SK-N-SH treated with all-trans-retinoic acid at 6 μM for 48 hours (cell line): Measurements from ENCODE around the gene KRTAP20-3.

Source experiments
- ATAC-seq: fragments of 200-7000 bp; cut with Tn5 transposase; 3 replicates; pipeline ENCODE4 v1.9.1; 2020; ENCODE audit warnings: mild to moderate bottlenecking, moderate library complexity
- BACH2 ChIP-seq: fragments of 250-450 bp; sonication (Bioruptor Pico); IDR thresholded peaks from 2 replicates; pipeline ENCODE4 v1.9.0; 2021; ENCODE audit warnings: mild to moderate bottlenecking, borderline replicate concordance
- CREB5 ChIP-seq: fragments of 250-450 bp; sonication (Bioruptor Pico); IDR thresholded peaks from 2 replicates; pipeline ENCODE4 v1.5.1; 2020; ENCODE audit warnings: low read depth, mild to moderate bottlenecking, moderate library complexity
- CSDC2 ChIP-seq: fragments of 250-450 bp; sonication (Bioruptor Pico); IDR thresholded peaks from 2 replicates; pipeline ENCODE4 v1.5.0; 2020; ENCODE audit warnings: mild to moderate bottlenecking, moderate library complexity
- CSRNP3 ChIP-seq: fragments of 250-450 bp; sonication (Bioruptor Pico); IDR thresholded peaks from 2 replicates; pipeline ENCODE4 v1.5.1; 2021; ENCODE audit warnings: mild to moderate bottlenecking, moderate library complexity
- ESRRG ChIP-seq: fragments of 250-450 bp; sonication (Bioruptor Pico); IDR thresholded peaks from 2 replicates; pipeline ENCODE4 v1.6.1; 2021; ENCODE audit warnings: mild to moderate bottlenecking
- GLIS3 ChIP-seq: fragments of 250-450 bp; sonication (Bioruptor Pico); IDR thresholded peaks from 2 replicates; pipeline ENCODE4 v1.5.0; 2020; ENCODE audit warnings: mild to moderate bottlenecking, moderate library complexity
- ISL1 ChIP-seq: fragments of 250-450 bp; sonication (Bioruptor Pico); IDR thresholded peaks from 2 replicates; pipeline ENCODE4 v2.1.2; 2022; ENCODE audit warnings: mild to moderate bottlenecking, moderate library complexity
- OSR1 ChIP-seq: fragments of 250-450 bp; sonication (Bioruptor Pico); IDR thresholded peaks from 2 replicates; pipeline ENCODE4 v1.8.0; 2022; ENCODE audit warnings: moderate library complexity, mild to moderate bottlenecking, inconsistent platforms
- PATZ1 ChIP-seq: fragments of 250-450 bp; sonication (Bioruptor Pico); IDR thresholded peaks from 2 replicates; pipeline ENCODE4 v1.8.0; 2020; ENCODE audit warnings: mild to moderate bottlenecking, moderate library complexity, borderline replicate concordance
- POU6F1 ChIP-seq: fragments of 250-450 bp; sonication (Bioruptor Pico); IDR thresholded peaks from 2 replicates; pipeline ENCODE4 v1.8.0; 2021; ENCODE audit warnings: low read depth, mild to moderate bottlenecking, moderate library complexity, borderline replicate concordance
- PPARA ChIP-seq: fragments of 250-450 bp; sonication (Bioruptor Pico); IDR thresholded peaks from 2 replicates; pipeline ENCODE4 v1.5.0; 2020; ENCODE audit warnings: mild to moderate bottlenecking, borderline replicate concordance
- RARB ChIP-seq: fragments of 250-450 bp; sonication (Bioruptor Pico); IDR thresholded peaks from 2 replicates; pipeline ENCODE4 v1.8.0; 2021; ENCODE audit warnings: mild to moderate bottlenecking, moderate library complexity
- SNAI2 ChIP-seq: fragments of 250-450 bp; sonication (Bioruptor Pico); IDR thresholded peaks from 2 replicates; pipeline ENCODE4 v1.5.0; 2020; ENCODE audit warnings: mild to moderate bottlenecking, moderate library complexity
- TCF4 ChIP-seq: fragments of 250-450 bp; sonication (Bioruptor Pico); IDR thresholded peaks from 2 replicates; pipeline ENCODE4 v1.8.0; 2021; ENCODE audit warnings: mild to moderate bottlenecking, moderate library complexity, borderline replicate concordance
- TOX ChIP-seq: fragments of 250-450 bp; sonication (Bioruptor Pico); IDR thresholded peaks from 2 replicates; pipeline ENCODE4 v1.8.0; 2021; ENCODE audit warnings: mild to moderate bottlenecking, moderate library complexity, borderline replicate concordance
- TSHZ2 ChIP-seq: fragments of 250-450 bp; sonication (Bioruptor Pico); IDR thresholded peaks from 2 replicates; pipeline ENCODE4 v1.5.0; 2020; ENCODE audit warnings: mild to moderate bottlenecking, moderate library complexity
- ZFP3 ChIP-seq: fragments of 250-450 bp; sonication (Bioruptor Pico); IDR thresholded peaks from 2 replicates; pipeline ENCODE4 v1.5.0; 2020; ENCODE audit warnings: mild to moderate bottlenecking, moderate library complexity
- ZFP30 ChIP-seq: fragments of 450-650 bp; formaldehyde crosslinking; IDR thresholded peaks from 2 replicates; pipeline ENCODE4 v1.5.0; 2022; ENCODE audit warnings: mild to moderate bottlenecking, moderate library complexity
- ZNF565 ChIP-seq: fragments of 450-650 bp; formaldehyde crosslinking; conservative IDR thresholded peaks from 2 replicates; pipeline ENCODE4 v1.5.0; 2020; ENCODE audit warnings: low read depth, mild to moderate bottlenecking, moderate library complexity
- ZNF70 ChIP-seq: fragments of 450-650 bp; formaldehyde crosslinking; IDR thresholded peaks from 2 replicates; pipeline ENCODE4 v1.5.0; 2020; ENCODE audit warnings: mild to moderate bottlenecking, moderate library complexity
- ZNF8 ChIP-seq: fragments of 450-650 bp; formaldehyde crosslinking; IDR thresholded peaks from 2 replicates; pipeline ENCODE4 v1.5.0; 2020; ENCODE audit warnings: mild to moderate bottlenecking, moderate library complexity

KRTAP20-3 gene

GRCh38 chr21:30646904-30647414 is 4.3 kb downstream of the KRTAP20-3 start:
- ATAC-seq = no peak
- no peak for TF ChIP-seq ZNF565
- TF ChIP-seq PPARA (CRISPR knock-in tag) = no peak
- no peak for TF ChIP-seq RARB
- TF ChIP-seq ESRRG = no peak
- no peak for TF ChIP-seq CSRNP3
- no peak for TF ChIP-seq PATZ1 (CRISPR knock-in tag)
- no peak for TF ChIP-seq SNAI2
- no peak for TF ChIP-seq GLIS3 (CRISPR knock-in tag)
- TF ChIP-seq TOX (CRISPR knock-in tag) = no peak
- no peak for TF ChIP-seq CSDC2 (CRISPR knock-in tag)
- no peak for TF ChIP-seq TCF4 (CRISPR knock-in tag)
- TF ChIP-seq ZFP30 (CRISPR knock-in tag) = no peak

- no peak for ATAC-seq
- TF ChIP-seq BACH2 = no peak
- no peak for TF ChIP-seq CREB5
- TF ChIP-seq ZNF8 (CRISPR knock-in tag) = no peak
- TF ChIP-seq PPARA (CRISPR knock-in tag) = no peak
- no peak for TF ChIP-seq GLIS3 (CRISPR knock-in tag)
- no peak for TF ChIP-seq ZFP30 (CRISPR knock-in tag)
- TF ChIP-seq ESRRG = no peak
- TF ChIP-seq PATZ1 (CRISPR knock-in tag) = no peak
- no peak for TF ChIP-seq SNAI2
- no peak for TF ChIP-seq OSR1 (CRISPR knock-in tag)
- no peak for TF ChIP-seq TSHZ2 (CRISPR knock-in tag)
- TF ChIP-seq RARB = no peak
- no peak for TF ChIP-seq ISL1 (CRISPR knock-in tag)
These were observed 10.2 kb downstream of the KRTAP20-3 start for GRCh38 chr21:30652891-30653290.

- no peak for ATAC-seq
- no peak for TF ChIP-seq POU6F1
- TF ChIP-seq SNAI2 = no peak
- TF ChIP-seq PPARA (CRISPR knock-in tag) = no peak
- TF ChIP-seq CSRNP3 = no peak
- TF ChIP-seq ZFP3 (CRISPR knock-in tag) = no peak
- no peak for TF ChIP-seq GLIS3 (CRISPR knock-in tag)
- no peak for TF ChIP-seq ZNF565
- no peak for TF ChIP-seq TSHZ2 (CRISPR knock-in tag)
- no peak for TF ChIP-seq ZFP30 (CRISPR knock-in tag)
- TF ChIP-seq OSR1 (CRISPR knock-in tag) = no peak
- TF ChIP-seq ZNF70 (CRISPR knock-in tag) = no peak
These were observed 26.1 kb downstream of the KRTAP20-3 start for GRCh38 chr21:30668776-30669175.
